ENCODE results near the gene DRICH1.

GRCh38 chr22:23580576-23581259, 51.4 kb downstream of the DRICH1 start:
- TF ChIP-seq POLR2AphosphoS5 (IDR thresholded peaks at IDR 0.05; ENCODE audit: low read depth, low read length), result no peak
- TF ChIP-seq CTCF (IDR thresholded peaks at IDR 0.05), result no peak
